HCT116 (cell line): ENCODE data around the gene IFNL2. TPM values are rescaled to one million over a fixed set of nuclear protein-coding genes. Genes with fewer than 3 reads are reported as not detected.

Experiments
- ATAC-seq: fragments of 200-7000 bp; cut with Tn5 transposase; 2 replicates; pipeline ENCODE4 v1.9.1; 2020; ENCODE audit warnings: mild to moderate bottlenecking, moderate library complexity
- BruUV-seq: library from RNA; stranded (reverse); fragments of 400-500 nt; replicated peaks from 2 replicates; lab custom pipeline; 2021; lab: Mats Ljungman, UMichigan
- CTCF ChIA-PET: fragments of 300-600 bp; sonication (Branson Sonifier 250); formaldehyde crosslinking; loops from one replicate; lab custom pipeline; 2021; ENCODE audit warnings: antibody characterized with exemption; lab: Charles Lee
- POLR2A ChIA-PET: fragments of 300-600, 350-600 bp; sonication (Branson Sonifier 250); formaldehyde crosslinking; loops from one replicate; lab custom pipeline; 2021; ENCODE audit warnings: antibody characterized with exemption; lab: Charles Lee
- RAD21 ChIA-PET, 2 experiments: fragments of 300-600 bp; sonication (Branson Sonifier 250); formaldehyde crosslinking; loops; one replicate each; lab custom pipeline; 2023; ENCODE audit warnings: low total read pairs in 2 of 2; ENCODE audit not compliant: uncharacterized antibody in 2 of 2, unreplicated experiment in 2 of 2, low non-redundant PET in 1 of 2; lab: Charles Lee
- DNase-seq: peaks from one replicate; pipeline ENCODE4 v3.0.0-alpha.2; 2010; ENCODE audit warnings: low read depth, low spot score
- H2AFZ ChIP-seq: fragments of 200-600 bp; shearing (Covaris generic), sonication (generic); 2 replicates; pipeline ENCODE4 v1.6.1; 2017; ENCODE audit warnings: low read depth, mixed run types, mixed read lengths, antibody characterized with exemption, low read length; ENCODE audit not compliant: poor library complexity, severe bottlenecking
- H3K27ac ChIP-seq: 2 replicates; pipeline ENCODE4 v1.5.1; 2012; ENCODE audit warnings: low read depth, low read length
- H3K27me3 ChIP-seq: fragments of 200-600 bp; sonication (generic); 2 replicates; pipeline ENCODE4 v1.6.1; 2016; ENCODE audit warnings: mixed run types, low read length, mixed read lengths; ENCODE audit not compliant: insufficient read depth
- H3K36me3 ChIP-seq, 2 experiments: fragments of 200-500 bp in 1 of 2; fragments of 200-600 bp in 1 of 2; sonication (Bioruptor generic) in 1 of 2; sonication (generic) in 1 of 2; 2 replicates each; pipeline versions ENCODE4 v1.5.1 to v1.6.1; 2014 to 2016; ENCODE audit warnings: low read length in 2 of 2, inconsistent platforms in 1 of 2, mixed read lengths in 1 of 2, mixed run types in 1 of 2; ENCODE audit not compliant: insufficient read depth in 2 of 2, control insufficient read depth in 1 of 2
- H3K4me1 ChIP-seq, 2 experiments: fragments of 200-600 bp in 1 of 2; sonication (generic) in 1 of 2; 2 replicates each; pipeline versions ENCODE4 v1.5.1 to v1.6.1; 2012 to 2017; ENCODE audit warnings: low read length in 2 of 2, inconsistent platforms in 1 of 2, mild to moderate bottlenecking in 1 of 2, mixed read lengths in 1 of 2, mixed run types in 1 of 2, moderate library complexity in 1 of 2; ENCODE audit not compliant: insufficient read depth in 2 of 2, control insufficient read depth in 1 of 2
- H3K4me2 ChIP-seq: fragments of 200-600 bp; sonication (generic); 2 replicates; pipeline ENCODE4 v1.6.1; 2017; ENCODE audit warnings: mixed run types, low read length, mixed read lengths
- H3K4me3 ChIP-seq, 2 experiments: fragments of 200-600 bp in 1 of 2; sonication (generic) in 1 of 2; replicated peaks in 1 of 2; 2 replicates each; pipeline ENCODE4 v1.5.1; 2011 to 2016; ENCODE audit warnings: low read length in 2 of 2, control low read depth in 1 of 2, low read depth in 1 of 2, mild to moderate bottlenecking in 1 of 2, mixed read lengths in 1 of 2, mixed run types in 1 of 2
- H3K79me2 ChIP-seq: fragments of 200-600 bp; sonication (generic); 2 replicates; pipeline ENCODE4 v1.6.1; 2017; ENCODE audit warnings: mild to moderate bottlenecking, mixed run types, low read length, moderate library complexity, mixed read lengths; ENCODE audit not compliant: insufficient read depth
- H3K9ac ChIP-seq: fragments of 200-600 bp; sonication (generic); 2 replicates; pipeline ENCODE4 v1.6.1; 2016; ENCODE audit warnings: low read length, mixed read lengths
- H3K9me2 ChIP-seq: fragments of 200-600 bp; sonication (generic), shearing (Covaris generic); 2 replicates; pipeline ENCODE4 v1.6.1; 2017; ENCODE audit warnings: mixed run types, mild to moderate bottlenecking, moderate library complexity; ENCODE audit not compliant: insufficient read depth
- H3K9me3 ChIP-seq, 2 experiments: fragments of 200-500 bp in 1 of 2; fragments of 200-600 bp in 1 of 2; sonication (Bioruptor generic) in 1 of 2; sonication (generic) in 1 of 2; 2 replicates each; pipeline ENCODE4 v1.6.1; 2014 to 2017; ENCODE audit warnings: low read length in 2 of 2, mixed read lengths in 2 of 2, inconsistent platforms in 1 of 2, low read depth in 1 of 2, mild to moderate bottlenecking in 1 of 2, mixed run types in 1 of 2, moderate library complexity in 1 of 2; ENCODE audit not compliant: control insufficient read depth in 1 of 2, insufficient read depth in 1 of 2
- H4K20me1 ChIP-seq: fragments of 200-600 bp; sonication (generic), shearing (Covaris generic); 2 replicates; pipeline ENCODE4 v1.6.1; 2017; ENCODE audit warnings: mixed run types, mild to moderate bottlenecking, moderate library complexity; ENCODE audit not compliant: insufficient read depth
- CBX3 ChIP-seq: IDR thresholded peaks from 2 replicates; pipeline ENCODE4 v1.6.1; 2012; ENCODE audit warnings: low read depth
- CEBPB ChIP-seq: IDR thresholded peaks from 2 replicates; pipeline ENCODE4 v1.6.1; 2012; ENCODE audit warnings: low read depth
- EGR1 ChIP-seq: IDR thresholded peaks from 2 replicates; pipeline ENCODE4 v1.6.1; 2012; ENCODE audit warnings: low read depth
- JUND ChIP-seq: IDR thresholded peaks from 2 replicates; pipeline ENCODE4 v1.6.1; 2012
- POLR2AphosphoS5 ChIP-seq: IDR thresholded peaks from 2 replicates; pipeline ENCODE4 v1.6.1; 2011; ENCODE audit warnings: mild to moderate bottlenecking, low read depth, low read length, moderate library complexity
- RAD21 ChIP-seq: IDR thresholded peaks from 2 replicates; pipeline ENCODE4 v1.6.1; 2012; ENCODE audit warnings: low read depth, mild to moderate bottlenecking
- SIN3A ChIP-seq: IDR thresholded peaks from 2 replicates; pipeline ENCODE4 v1.6.1; 2012; ENCODE audit warnings: low read depth
- SP1 ChIP-seq: IDR thresholded peaks from 2 replicates; pipeline ENCODE4 v1.6.1; 2012; ENCODE audit warnings: low read depth
- SRF ChIP-seq: IDR thresholded peaks from 2 replicates; pipeline ENCODE4 v1.6.1; 2012; ENCODE audit warnings: low read depth
- TCF7L2 ChIP-seq: IDR thresholded peaks from 2 replicates; pipeline ENCODE4 v1.7.0; 2011; ENCODE audit warnings: borderline replicate concordance, inconsistent platforms; ENCODE audit not compliant: insufficient read depth, insufficient read length; ENCODE audit errors: extremely low read depth
- ZFX ChIP-seq: fragments of 450-650 bp; IDR thresholded peaks from 2 replicates; pipeline ENCODE4 v1.6.1; 2017
- ZNF274 ChIP-seq: fragments of 200-500 bp; sonication (Bioruptor generic); IDR thresholded peaks from 2 replicates; pipeline ENCODE4 v1.6.1; 2014; ENCODE audit warnings: mild to moderate bottlenecking, low read depth, low read length, inconsistent platforms
- intact Hi-C: fragments of 100-400 bp; cut with micrococcal nuclease; formaldehyde crosslinking; loops from 2 replicates; pipeline ENCODE4 v1.10.0; 2022
- total RNA-seq: library from RNA; stranded (reverse); gene quantifications from one replicate; pipeline ENCODE4 v1.2.1, GENCODE V29; 2021; ENCODE audit not compliant: unreplicated experiment

IFNL2 gene
- total RNA-seq, 1 experiment from 2014 or later: not detected

DNA sequence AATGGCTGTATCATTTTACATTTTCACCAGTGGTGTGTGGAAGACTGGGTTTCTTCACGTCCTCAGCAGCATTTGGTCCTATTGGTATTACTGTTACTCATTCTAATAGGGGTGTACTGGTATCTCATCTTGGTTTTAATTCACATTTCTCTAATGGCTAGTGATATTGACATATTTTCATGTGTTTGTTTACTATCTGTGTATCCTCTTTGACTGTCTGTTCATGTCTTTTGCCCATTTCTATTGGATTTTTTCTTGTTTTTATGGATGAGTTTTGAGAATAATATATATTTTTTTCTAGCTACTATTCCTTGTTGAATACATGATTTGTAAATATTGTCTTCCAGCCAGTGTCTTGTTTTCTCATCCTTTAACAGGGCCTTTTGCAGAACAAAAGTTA lies 13.8 kb downstream of the IFNL2 start:
- Histone ChIP-seq H2AFZ (no peak overlapping the region), H3K9me2 (no peaks in the 10 kb centered on the region), H3K4me3 (no peak overlapping the region), H3K27ac (no peak overlapping the region), H3K4me2 (no peak overlapping the region), H3K9ac (no peak overlapping the region), H3K79me2 (no peaks in the 10 kb centered on the region), H4K20me1 (no peaks in the 10 kb centered on the region), H3K4me1 (no peaks in the 10 kb centered on the region), H3K9me3 (peaks cover 0 to 8% of the 10 kb centered on the region in 2 experiments; a peak in 1 of 4 replicates), H3K27me3 (no peaks in the 10 kb centered on the region), H3K36me3 (no peaks in the 10 kb centered on the region)
- ChIA-PET RAD21 (no interaction called here), CTCF (no interaction called here), POLR2A (no interaction called here)
- intact Hi-C loops: no loop called here
- ATAC-seq (no peak), DNase-seq (no peak)
- TF ChIP-seq CEBPB (no peak), SP1 (no peak), CBX3 (no peak), SIN3A (no peak), ZNF274 (no peak), EGR1 (no peak), JUND (no peak), SRF (no peak), ZFX (no peak), RAD21 (no peak)
- no TSS peak for BruUV-seq

DNA sequence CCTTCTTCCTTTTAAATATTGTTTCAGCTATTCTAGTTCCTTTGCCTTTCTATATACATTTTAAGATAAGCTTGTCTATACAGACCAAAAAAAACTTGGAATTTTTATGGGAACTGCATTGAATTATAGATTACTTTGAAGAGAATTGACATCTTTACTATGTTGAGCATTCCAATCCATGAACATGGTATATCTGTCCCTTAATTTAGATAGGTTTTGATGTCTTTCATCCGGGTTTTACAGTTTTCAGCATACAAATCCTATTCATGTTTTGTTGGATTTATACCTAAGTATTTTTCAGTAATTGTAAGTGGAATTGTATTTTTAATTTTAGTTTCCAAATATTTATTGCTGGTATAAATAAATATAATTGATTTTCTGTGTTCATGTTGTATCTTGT lies 15.8 kb downstream of the IFNL2 start:
- no peak overlapping the region for H2AFZ ChIP-seq
- no peaks in the 10 kb centered on the region for H4K20me1 ChIP-seq
- no TSS peak for BruUV-seq
- H3K4me2 ChIP-seq: no peak overlapping the region
- no peak overlapping the region for H3K4me3 ChIP-seq
- POLR2A ChIA-PET: no interaction called here
- DNase-seq (no peak), ATAC-seq (no peak)
- CTCF ChIA-PET: no interaction called here
- no peaks in the 10 kb centered on the region for H3K36me3 ChIP-seq
- intact Hi-C loops: no loop called here
- no peaks in the 10 kb centered on the region for H3K9me2 ChIP-seq
- peaks cover 0 to 8% of the 10 kb centered on the region in 2 experiments; a peak in 1 of 4 replicates for H3K9me3 ChIP-seq
- H3K79me2 ChIP-seq: no peaks in the 10 kb centered on the region
- RAD21 ChIA-PET: no interaction called here
- H3K27me3 ChIP-seq: no peaks in the 10 kb centered on the region
- no peak overlapping the region for H3K9ac ChIP-seq
- no peak overlapping the region for H3K27ac ChIP-seq
- H3K4me1 ChIP-seq: no peaks in the 10 kb centered on the region
- TF ChIP-seq POLR2AphosphoS5 (no peak), CEBPB (no peak), SIN3A (no peak), TCF7L2 (no peak), ZFX (no peak)
